ENCODE results near the gene C19orf53. TPM values are rescaled to one million over a fixed set of nuclear protein-coding genes. Genes with fewer than 3 reads are reported as not detected.

The C19orf53 gene
- total and polyA plus RNA-seq, 2 donors (not counting 3 experiments of a cell fraction or from before 2014, with no cell fraction given): 113 to 239 TPM

DNA sequence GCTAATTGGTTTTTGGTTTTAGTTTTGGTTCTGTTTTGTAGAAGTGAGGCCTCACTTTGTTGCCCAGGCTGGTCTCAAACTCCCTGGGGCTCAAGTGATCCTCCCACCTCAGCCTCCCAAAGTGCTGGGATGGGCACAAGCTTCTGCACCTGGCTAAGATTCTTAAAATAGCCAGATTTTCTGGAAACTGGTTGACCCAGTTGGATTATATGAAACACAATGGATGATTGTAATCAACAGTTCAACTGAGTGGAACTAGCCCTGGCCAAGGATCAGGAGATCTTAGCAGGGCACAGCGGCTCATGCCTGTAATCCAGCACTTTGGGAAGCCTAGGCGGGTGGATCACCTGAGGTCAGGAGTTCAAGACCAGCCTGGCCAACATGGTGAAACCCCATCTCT, 39.5 kb upstream of the C19orf53 start:
- intact Hi-C loops (cut with micrococcal nuclease): loop anchor here (5.0 kb wide), 3 partner anchors 48 to 582 kb away; partner anchors contain the start of genes IER2 and STX10
- BruUV-seq (replicated peaks): no TSS peak

More for the DNA sequence above, 39.5 kb upstream of the C19orf53 start:
- no peaks in the 10 kb centered on the region for H3K27me3 ChIP-seq (ENCODE audit: control insufficient read depth in 2 of 2, insufficient read depth in 2 of 2, low read length in 2 of 2)
- no peaks in the 10 kb centered on the region for H4K20me1 ChIP-seq (replicated peaks; ENCODE audit: control insufficient read depth, extremely low read depth, insufficient read depth, low read length)
- no peak overlapping the region for H3K4me2 ChIP-seq (ENCODE audit: insufficient read depth, low read length)
- ChIA-PET POLR2A (interaction anchor here (0.9 kb wide), 1 partner anchor 105 kb away, joined by 3 read pairs; no protein-coding TSS in a partner anchor), CTCF (no interaction called here)
- TF ChIP-seq FOS (IDR thresholded peaks at IDR 0.05; ENCODE audit: borderline replicate concordance, insufficient read depth, low read length) (no peak), MYC (IDR thresholded peaks at IDR 0.05; ENCODE audit: low read depth, low read length) (no peak), EZH2 (IDR thresholded peaks at IDR 0.05; ENCODE audit: borderline replicate concordance, low read depth, low read length, severe bottlenecking) (no peak), POLR2AphosphoS5 (IDR thresholded peaks at IDR 0.05; ENCODE audit: insufficient read depth, low read depth, low read length) (no peak), JUN (IDR thresholded peaks at IDR 0.05; ENCODE audit: borderline replicate concordance, insufficient read depth, insufficient read length, low read depth) (no peak), GATA2 (IDR thresholded peaks at IDR 0.05; ENCODE audit: insufficient read depth, insufficient read length, low read depth, low read length) (no peak), POLR2A (IDR thresholded peaks at IDR 0.05; ENCODE audit: low read depth, low read length) (no peak)
- TF ChIP-seq, protein P1, sequence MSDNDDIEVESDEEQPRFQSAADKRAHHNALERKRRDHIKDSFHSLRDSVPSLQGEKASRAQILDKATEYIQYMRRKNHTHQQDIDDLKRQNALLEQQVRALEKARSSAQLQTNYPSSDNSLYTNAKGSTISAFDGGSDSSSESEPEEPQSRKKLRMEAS (IDR thresholded peaks at IDR 0.05; ENCODE audit: insufficient read depth, insufficient read length): no peak
- TF ChIP-seq, protein P2, sequence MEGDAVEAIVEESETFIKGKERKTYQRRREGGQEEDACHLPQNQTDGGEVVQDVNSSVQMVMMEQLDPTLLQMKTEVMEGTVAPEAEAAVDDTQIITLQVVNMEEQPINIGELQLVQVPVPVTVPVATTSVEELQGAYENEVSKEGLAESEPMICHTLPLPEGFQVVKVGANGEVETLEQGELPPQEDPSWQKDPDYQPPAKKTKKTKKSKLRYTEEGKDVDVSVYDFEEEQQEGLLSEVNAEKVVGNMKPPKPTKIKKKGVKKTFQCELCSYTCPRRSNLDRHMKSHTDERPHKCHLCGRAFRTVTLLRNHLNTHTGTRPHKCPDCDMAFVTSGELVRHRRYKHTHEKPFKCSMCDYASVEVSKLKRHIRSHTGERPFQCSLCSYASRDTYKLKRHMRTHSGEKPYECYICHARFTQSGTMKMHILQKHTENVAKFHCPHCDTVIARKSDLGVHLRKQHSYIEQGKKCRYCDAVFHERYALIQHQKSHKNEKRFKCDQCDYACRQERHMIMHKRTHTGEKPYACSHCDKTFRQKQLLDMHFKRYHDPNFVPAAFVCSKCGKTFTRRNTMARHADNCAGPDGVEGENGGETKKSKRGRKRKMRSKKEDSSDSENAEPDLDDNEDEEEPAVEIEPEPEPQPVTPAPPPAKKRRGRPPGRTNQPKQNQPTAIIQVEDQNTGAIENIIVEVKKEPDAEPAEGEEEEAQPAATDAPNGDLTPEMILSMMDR (IDR thresholded peaks at IDR 0.05; ENCODE audit: extremely low read depth in 1 of 2, insufficient read depth in 1 of 2, low read depth in 1 of 2, low read length in 2 of 2): no peak
- no peak overlapping the region for H3K4me3 ChIP-seq (replicated peaks in 1 of 3; ENCODE audit: insufficient read depth in 1 of 3, low read depth in 1 of 3, low read length in 3 of 3)
- H3K79me2 ChIP-seq (ENCODE audit: control insufficient read depth, insufficient read depth, low read length): no peaks in the 10 kb centered on the region
- dilution Hi-C loops (cut with MboI; ENCODE audit: extremely low pct_ligation_motif_present, low sequenced_read_pairs): no loop called here
- no peaks in the 10 kb centered on the region for H3K36me3 ChIP-seq (ENCODE audit: control insufficient read depth in 2 of 2, extremely low read depth in 1 of 2, insufficient read depth in 2 of 2, low read length in 2 of 2)
- no peaks in the 10 kb centered on the region for H3K9me3 ChIP-seq (replicated peaks; ENCODE audit: control insufficient read depth, insufficient read depth, low read length)
- FAIRE-seq (no peak), DNase-seq (ENCODE audit: low read depth, low spot score) (no peak)
- H2AFZ ChIP-seq (ENCODE audit: low read depth, low read length): no peak overlapping the region
- H3K27ac ChIP-seq (ENCODE audit: insufficient read depth, low read depth, low read length): no peak overlapping the region
- H3K9me1 ChIP-seq (replicated peaks; ENCODE audit: control insufficient read depth, extremely low read depth, insufficient read depth, low read length): no peaks in the 10 kb centered on the region
- peaks cover 21% of the 10 kb centered on the region for H3K4me1 ChIP-seq (ENCODE audit: control insufficient read depth, extremely low read depth, insufficient read depth, low read length)
- H3K9ac ChIP-seq (replicated peaks; ENCODE audit: extremely low read depth, insufficient read depth, low read length): no peak overlapping the region
